ENCODE data around the gene TRPV3.

DNA sequence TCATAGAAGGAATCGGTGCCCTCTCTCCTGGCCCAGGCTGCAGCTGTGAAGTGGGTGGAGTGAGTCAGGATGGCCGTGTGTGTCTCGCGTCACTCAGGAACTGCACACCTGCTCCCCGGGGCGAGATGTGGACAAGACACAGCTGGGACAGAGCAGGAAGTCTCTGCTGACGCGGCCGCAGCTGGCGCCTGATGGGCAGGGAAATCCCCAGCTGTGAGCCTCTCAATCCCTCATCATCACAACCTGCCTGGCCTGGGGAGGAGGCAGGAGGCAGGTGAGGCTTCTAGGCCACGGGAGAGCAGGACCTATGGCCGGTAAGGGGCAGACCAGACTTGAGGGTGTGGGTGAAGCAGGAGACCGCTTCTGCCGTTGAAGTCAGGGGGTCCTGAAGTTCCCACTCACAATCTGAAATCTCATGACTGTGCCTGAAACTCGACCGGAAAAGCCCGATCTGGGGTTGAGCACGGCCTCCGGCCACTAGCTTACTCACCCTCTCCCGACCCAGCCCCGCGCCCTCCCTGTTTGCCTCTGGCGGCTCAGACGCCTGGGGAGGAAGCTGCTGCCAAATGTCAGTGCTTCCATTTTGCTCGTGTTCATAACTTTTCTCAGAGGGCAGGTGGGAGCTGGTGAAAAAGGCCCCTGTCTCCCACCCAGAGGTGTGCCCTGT is 1.1 kb upstream of the TRPV3 start:
- no peak for TF ChIP-seq POLR2A (IDR thresholded peaks at IDR 0.05)
- no peak for TF ChIP-seq CTCF (IDR thresholded peaks at IDR 0.05)
- TF ChIP-seq EP300 (IDR thresholded peaks at IDR 0.05), result no peak
